BLaER1 treated with 17β-estradiol and CSF1 and Interleukin-3, amounts not matched to agents 10 nM and 100 nM (cell line): Measurements from ENCODE around the gene DGKB.
"Not testable (repeated sequence)": the region's sequence is repeated elsewhere in the genome, so short reads cannot be mapped to it uniquely, and the experiment has no call there.

Experiments
- H3K27ac ChIP-seq, 11 experiments: shearing (Covaris generic); formaldehyde crosslinking; 2 replicates each; pipeline ENCODE4 v1.8.1; 2022
- H3K27me3 ChIP-seq, 11 experiments: shearing (Covaris generic); formaldehyde crosslinking; 2 replicates each; pipeline ENCODE4 v1.8.1; 2022
- H3K36me3 ChIP-seq, 11 experiments: shearing (Covaris generic); formaldehyde crosslinking; 2 replicates each; pipeline ENCODE4 v1.8.1; 2022
- H3K4me1 ChIP-seq, 10 experiments: shearing (Covaris generic); formaldehyde crosslinking; 2 replicates each; pipeline ENCODE4 v1.8.1; 2022
- H3K4me2 ChIP-seq, 11 experiments: shearing (Covaris generic); formaldehyde crosslinking; 2 replicates each; pipeline ENCODE4 v1.8.1; 2022
- H3K4me3 ChIP-seq, 10 experiments: shearing (Covaris generic); formaldehyde crosslinking; 2 replicates each; pipeline ENCODE4 v1.8.1; 2022
- H3K9ac ChIP-seq, 11 experiments: shearing (Covaris generic); formaldehyde crosslinking; 2 replicates each; pipeline ENCODE4 v1.8.1; 2022
- H3K9me3 ChIP-seq, 11 experiments: shearing (Covaris generic); formaldehyde crosslinking; replicated peaks in 1 of 11; 2 replicates each; pipeline ENCODE4 v1.8.1; 2022
- H4K20me1 ChIP-seq, 11 experiments: shearing (Covaris generic); formaldehyde crosslinking; 2 replicates each; pipeline ENCODE4 v1.8.1; 2022
- Cebpa-rat ChIP-seq, 11 experiments: shearing (Covaris generic); IDR thresholded peaks; 2 replicates each; pipeline ENCODE4 v1.8.1; 2022

The DGKB gene

DNA sequence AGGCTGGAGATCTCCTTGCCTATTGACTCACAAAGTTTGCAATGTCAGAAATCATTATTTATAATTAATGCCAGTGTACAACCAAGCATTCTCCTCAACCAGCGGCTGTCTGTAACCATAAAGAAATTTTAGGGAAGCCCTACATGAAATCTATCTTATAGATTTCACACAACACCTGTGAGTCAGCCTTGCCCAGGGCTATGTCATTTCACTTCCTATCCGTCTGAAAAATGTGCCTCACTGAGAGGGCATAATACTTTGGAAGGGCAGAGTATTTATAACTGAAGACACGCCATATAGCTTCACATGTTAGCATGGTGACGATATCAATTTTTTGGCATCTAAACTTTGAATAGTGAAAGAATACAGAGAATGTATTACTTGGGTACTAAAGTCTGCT lies 616.5 kb downstream of the DGKB start:
- H3K9ac ChIP-seq, result no peak overlapping the region
- H3K36me3 ChIP-seq, result no peaks in the 10 kb centered on the region
- no peaks in the 10 kb centered on the region for H3K9me3 ChIP-seq
- H3K4me1 ChIP-seq, result no peaks in the 10 kb centered on the region
- H3K27ac ChIP-seq, result no peak overlapping the region
- H4K20me1 ChIP-seq, result no peaks in the 10 kb centered on the region
- H3K27me3 ChIP-seq, result no peaks in the 10 kb centered on the region
- H3K4me3 ChIP-seq, result no peak overlapping the region
- no peak for TF ChIP-seq Cebpa-rat (IDR thresholded peaks at IDR 0.05)
- H3K4me2 ChIP-seq, result no peak overlapping the region

DNA sequence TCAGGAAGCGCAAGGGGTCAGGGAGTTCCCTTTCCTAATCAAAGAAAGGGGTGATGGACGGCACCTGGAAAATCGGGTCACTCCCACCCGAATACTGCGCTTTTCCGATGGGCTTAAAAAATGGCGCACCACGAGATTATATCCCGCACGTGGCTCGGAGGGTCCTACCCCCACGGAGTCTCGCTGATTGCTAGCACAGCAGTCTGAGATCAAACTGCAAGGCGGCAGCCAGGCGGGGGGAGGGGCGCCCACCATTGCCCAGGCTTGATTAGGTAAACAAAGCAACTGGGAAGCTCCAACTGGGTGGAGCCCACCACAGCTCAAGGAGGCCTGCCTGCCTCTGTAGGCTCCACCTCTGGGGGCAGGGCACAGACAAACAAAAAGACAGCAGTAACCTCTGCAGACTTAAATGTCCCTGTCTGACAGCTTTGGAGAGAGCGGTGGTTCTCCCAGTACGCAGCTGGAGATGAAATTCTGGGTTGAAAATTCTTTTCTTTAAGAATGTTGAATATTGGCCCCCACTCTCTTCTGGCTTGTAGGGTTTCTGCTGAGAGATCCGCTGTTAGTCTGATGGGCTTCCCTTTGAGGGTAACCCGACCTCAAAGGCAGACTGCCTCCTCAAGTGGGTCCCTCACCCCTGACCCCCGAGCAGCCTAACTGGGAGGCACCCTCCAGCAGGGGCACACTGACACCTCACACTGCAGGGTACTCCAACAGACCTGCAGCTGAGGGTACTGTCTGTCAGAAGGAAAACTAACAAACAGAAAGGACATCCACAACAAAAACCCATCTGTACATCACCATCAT lies 623.3 kb downstream of the DGKB start:
- H3K4me1 ChIP-seq, H3K9me3 ChIP-seq, H3K27ac ChIP-seq, H3K27me3 ChIP-seq, H4K20me1 ChIP-seq, H3K36me3 ChIP-seq, H3K4me3 ChIP-seq, H3K4me2 ChIP-seq, H3K9ac ChIP-seq: not testable (repeated sequence)

DNA sequence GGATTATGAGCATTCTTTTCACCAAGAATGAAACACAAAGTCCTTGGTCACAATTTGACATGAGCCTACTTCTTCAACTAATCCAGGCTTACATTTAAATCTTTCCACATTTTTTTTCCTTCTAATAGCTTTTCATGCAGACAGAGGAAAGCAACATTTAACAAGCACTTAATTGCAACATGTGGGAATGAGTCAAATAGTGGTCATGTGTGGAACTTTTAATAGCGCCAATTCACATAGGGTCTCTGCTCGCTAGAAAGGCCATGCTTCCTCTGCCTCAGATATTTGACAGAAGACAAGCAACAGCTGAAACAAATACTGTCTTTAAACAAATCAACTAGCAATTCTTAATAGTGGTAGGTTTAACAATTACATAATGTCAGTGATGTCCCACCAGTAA lies 627.2 kb downstream of the DGKB start:
- Histone ChIP-seq H3K4me3 (no peak overlapping the region), H4K20me1 (no peaks in the 10 kb centered on the region), H3K36me3 (no peaks in the 10 kb centered on the region), H3K4me1 (no peaks in the 10 kb centered on the region), H3K27me3 (no peaks in the 10 kb centered on the region), H3K27ac (no peak overlapping the region), H3K4me2 (no peak overlapping the region), H3K9ac (no peak overlapping the region), H3K9me3 (no peaks in the 10 kb centered on the region)
- TF ChIP-seq Cebpa-rat (IDR thresholded peaks at IDR 0.05), result no peak

DNA sequence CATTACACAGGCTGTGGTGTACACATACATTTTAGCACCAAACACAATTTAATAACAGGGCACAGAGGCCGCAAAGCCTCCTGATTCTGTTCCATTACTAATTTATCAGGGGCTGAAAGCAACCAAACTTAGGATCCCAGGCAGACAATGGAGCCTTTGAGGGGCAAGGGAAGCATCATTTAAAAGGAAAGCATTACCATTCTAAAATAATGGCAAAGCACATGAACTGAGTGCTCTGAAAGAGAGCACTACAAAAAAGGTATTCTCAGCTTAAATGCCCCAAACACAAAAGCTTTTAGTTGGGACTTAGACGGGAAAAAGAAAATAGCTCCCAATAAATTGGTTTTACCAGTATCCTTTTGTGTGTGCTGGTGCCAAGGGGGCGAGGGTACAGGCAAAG lies 631.1 kb downstream of the DGKB start:
- no peak overlapping the region for H3K4me2 ChIP-seq
- no peak overlapping the region for H3K4me3 ChIP-seq
- no peaks in the 10 kb centered on the region for H3K9me3 ChIP-seq
- H3K27ac ChIP-seq, result no peak overlapping the region
- H3K9ac ChIP-seq, result no peak overlapping the region
- TF ChIP-seq Cebpa-rat (IDR thresholded peaks at IDR 0.05), result no peak
- H3K36me3 ChIP-seq, result no peaks in the 10 kb centered on the region
- H4K20me1 ChIP-seq, result no peaks in the 10 kb centered on the region
- no peaks in the 10 kb centered on the region for H3K4me1 ChIP-seq
- H3K27me3 ChIP-seq, result no peaks in the 10 kb centered on the region

DNA sequence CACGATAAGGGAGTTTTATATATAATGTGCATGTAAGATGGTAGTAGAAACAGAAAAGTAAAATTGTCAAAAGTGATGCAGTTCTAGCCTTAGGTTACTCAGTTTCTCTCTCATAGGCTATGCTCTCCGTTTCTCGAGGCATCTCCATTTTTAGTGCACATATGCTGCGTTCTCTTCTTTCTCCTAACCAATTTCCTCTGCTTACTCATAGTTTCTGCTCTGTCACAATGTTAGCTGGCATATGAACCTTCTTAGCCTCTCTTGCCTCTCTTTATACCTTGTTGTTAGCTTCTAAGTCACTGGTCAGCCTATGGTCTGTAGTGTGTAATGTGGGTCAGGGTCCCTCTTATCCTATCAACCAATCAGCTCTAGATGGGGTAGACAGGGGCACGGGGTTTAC lies 632.5 kb downstream of the DGKB start:
- Histone ChIP-seq H4K20me1 (no peaks in the 10 kb centered on the region), H3K27me3 (no peaks in the 10 kb centered on the region), H3K9ac (no peak overlapping the region), H3K4me1 (no peaks in the 10 kb centered on the region), H3K4me2 (no peak overlapping the region), H3K9me3 (no peaks in the 10 kb centered on the region), H3K36me3 (no peaks in the 10 kb centered on the region), H3K27ac (no peak overlapping the region), H3K4me3 (no peak overlapping the region)
- TF ChIP-seq Cebpa-rat (IDR thresholded peaks at IDR 0.05), result no peak

DNA sequence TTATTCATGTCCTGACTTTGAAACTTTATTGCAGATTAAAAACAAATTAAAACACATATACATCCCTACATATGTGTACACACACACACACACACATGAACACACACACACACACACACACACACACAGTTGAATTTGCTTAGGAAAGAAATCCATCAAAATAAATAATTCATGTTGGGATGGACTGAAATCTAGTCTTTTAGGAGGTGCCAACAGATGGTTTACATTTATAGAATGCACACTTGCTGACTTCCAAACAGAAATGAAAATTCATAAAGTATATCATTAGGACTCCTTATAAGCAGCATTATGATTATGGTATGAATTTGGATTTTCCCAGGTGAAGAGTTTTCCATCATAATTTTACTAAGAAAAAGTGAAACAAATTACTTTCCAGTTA lies 642.5 kb downstream of the DGKB start:
- H3K36me3 ChIP-seq, result no peaks in the 10 kb centered on the region
- H3K9me3 ChIP-seq, result no peaks in the 10 kb centered on the region
- no peaks in the 10 kb centered on the region for H4K20me1 ChIP-seq
- no peak for TF ChIP-seq Cebpa-rat (IDR thresholded peaks at IDR 0.05)
- no peaks in the 10 kb centered on the region for H3K27me3 ChIP-seq
- H3K4me2 ChIP-seq, result no peak overlapping the region
- no peak overlapping the region for H3K4me3 ChIP-seq
- H3K9ac ChIP-seq, result no peak overlapping the region
- no peaks in the 10 kb centered on the region for H3K4me1 ChIP-seq
- no peak overlapping the region for H3K27ac ChIP-seq

DNA sequence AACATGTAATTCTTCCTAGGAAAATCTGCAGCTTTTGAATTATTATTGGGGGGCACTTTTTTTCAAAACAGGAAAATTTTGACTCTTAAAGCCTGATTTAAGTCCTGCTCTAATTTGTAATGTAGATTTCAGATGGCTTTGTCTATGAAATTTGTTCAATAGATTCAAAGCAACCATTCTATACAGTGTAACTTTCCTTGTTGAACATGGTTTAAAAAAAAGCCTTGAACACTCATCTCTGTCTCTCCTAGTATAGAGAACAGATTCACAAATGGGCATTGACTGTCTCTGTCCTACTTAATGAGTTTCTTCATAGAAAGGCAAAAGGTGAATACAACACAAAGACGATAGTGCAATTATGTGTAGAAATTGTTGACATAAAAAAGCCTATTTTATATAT lies 643.7 kb downstream of the DGKB start:
- no peak overlapping the region for H3K4me2 ChIP-seq
- H3K4me1 ChIP-seq, result no peaks in the 10 kb centered on the region
- no peaks in the 10 kb centered on the region for H4K20me1 ChIP-seq
- H3K36me3 ChIP-seq, result no peaks in the 10 kb centered on the region
- H3K4me3 ChIP-seq, result no peak overlapping the region
- no peaks in the 10 kb centered on the region for H3K9me3 ChIP-seq
- TF ChIP-seq Cebpa-rat (IDR thresholded peaks at IDR 0.05), result no peak
- no peak overlapping the region for H3K27ac ChIP-seq
- no peak overlapping the region for H3K9ac ChIP-seq
- H3K27me3 ChIP-seq, result no peaks in the 10 kb centered on the region

DNA sequence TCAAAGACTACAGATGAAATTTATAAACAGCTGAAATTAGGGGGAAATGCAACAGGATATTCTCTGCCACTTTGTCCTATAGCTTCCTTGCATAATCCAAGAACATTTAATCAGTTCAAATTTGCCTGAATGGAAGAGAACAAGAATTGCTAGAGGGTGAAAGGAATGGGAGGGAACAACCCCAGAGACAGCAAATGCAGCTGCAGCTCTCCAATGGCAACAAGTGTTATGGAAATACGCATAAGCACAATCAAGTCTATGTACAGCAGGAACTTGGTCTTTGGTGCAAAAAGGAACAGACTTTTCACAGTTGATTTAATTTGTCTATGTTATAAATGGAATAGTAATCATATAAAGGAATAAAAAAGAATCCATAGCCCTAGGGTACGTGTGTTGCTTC lies 644.1 kb downstream of the DGKB start:
- no peak overlapping the region for H3K27ac ChIP-seq
- H3K27me3 ChIP-seq, result no peaks in the 10 kb centered on the region
- no peaks in the 10 kb centered on the region for H4K20me1 ChIP-seq
- no peaks in the 10 kb centered on the region for H3K36me3 ChIP-seq
- H3K4me3 ChIP-seq, result no peak overlapping the region
- H3K4me1 ChIP-seq, result no peaks in the 10 kb centered on the region
- no peak overlapping the region for H3K4me2 ChIP-seq
- no peaks in the 10 kb centered on the region for H3K9me3 ChIP-seq
- TF ChIP-seq Cebpa-rat (IDR thresholded peaks at IDR 0.05), result no peak
- no peak overlapping the region for H3K9ac ChIP-seq

DNA sequence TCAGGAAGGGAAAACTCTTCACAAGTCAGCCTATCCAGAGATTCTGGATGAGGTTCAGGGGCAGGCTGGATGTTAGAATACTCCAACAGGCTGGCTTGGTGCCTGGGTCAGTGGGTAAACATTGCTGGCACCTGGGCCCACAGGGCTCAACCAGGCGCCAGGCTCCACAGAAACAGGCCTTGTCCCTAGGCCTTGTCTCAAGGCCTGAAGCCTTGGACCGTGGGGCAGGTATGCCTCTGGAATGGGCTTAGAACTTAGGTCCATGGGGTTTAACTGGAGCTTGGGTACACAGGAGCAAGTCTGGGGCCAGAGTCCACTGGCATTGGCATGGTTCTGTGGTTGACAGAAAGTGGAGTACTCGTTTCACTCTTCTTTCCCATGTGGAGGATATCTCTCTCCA lies 650.1 kb downstream of the DGKB start:
- H3K27ac ChIP-seq, result no peak overlapping the region
- no peaks in the 10 kb centered on the region for H3K27me3 ChIP-seq
- H3K9me3 ChIP-seq, result no peaks in the 10 kb centered on the region
- H3K4me3 ChIP-seq, result no peak overlapping the region
- H3K9ac ChIP-seq, result no peak overlapping the region
- TF ChIP-seq Cebpa-rat (IDR thresholded peaks at IDR 0.05), result no peak
- no peaks in the 10 kb centered on the region for H3K4me1 ChIP-seq
- H4K20me1 ChIP-seq, result no peaks in the 10 kb centered on the region
- H3K4me2 ChIP-seq, result no peak overlapping the region
- H3K36me3 ChIP-seq, result no peaks in the 10 kb centered on the region

DNA sequence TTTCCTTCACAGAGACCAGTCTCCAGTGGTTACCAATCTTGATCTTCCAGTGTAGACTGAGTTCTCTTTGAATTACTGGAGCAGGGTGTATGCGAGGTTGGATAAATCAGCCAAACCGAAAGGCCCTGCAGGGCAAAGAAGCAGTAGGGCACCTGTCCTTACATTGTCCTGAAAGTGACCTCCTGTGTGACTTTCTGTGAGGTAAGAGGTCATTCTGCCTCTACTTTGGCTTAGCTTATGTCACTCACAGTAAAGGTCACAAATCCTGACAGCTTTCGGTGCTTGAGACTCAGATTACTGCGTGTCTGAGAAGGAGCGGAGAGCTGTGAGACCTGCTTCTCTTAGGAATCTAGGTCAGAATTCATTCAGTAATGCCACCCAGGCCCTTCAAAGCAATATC lies 660.4 kb downstream of the DGKB start:
- no peaks in the 10 kb centered on the region for H3K4me1 ChIP-seq
- H4K20me1 ChIP-seq, result no peaks in the 10 kb centered on the region
- TF ChIP-seq Cebpa-rat (IDR thresholded peaks at IDR 0.05), result no peak
- no peaks in the 10 kb centered on the region for H3K9me3 ChIP-seq
- H3K4me2 ChIP-seq, result no peak overlapping the region
- H3K9ac ChIP-seq, result no peak overlapping the region
- no peaks in the 10 kb centered on the region for H3K36me3 ChIP-seq
- H3K4me3 ChIP-seq, result no peak overlapping the region
- no peaks in the 10 kb centered on the region for H3K27me3 ChIP-seq
- H3K27ac ChIP-seq, result no peak overlapping the region
